GM12874 (cell line): ENCODE data around the gene ICAM1.

Experiments
- TF ChIP-seq, protein P1 (sequence below): IDR thresholded peaks from 2 replicates; pipeline ENCODE4 v1.5.1; 2011; ENCODE audit warnings: low read depth, mild to moderate bottlenecking, control low read depth, low read length, moderate library complexity; ENCODE audit not compliant: insufficient read depth

The ICAM1 gene

DNA sequence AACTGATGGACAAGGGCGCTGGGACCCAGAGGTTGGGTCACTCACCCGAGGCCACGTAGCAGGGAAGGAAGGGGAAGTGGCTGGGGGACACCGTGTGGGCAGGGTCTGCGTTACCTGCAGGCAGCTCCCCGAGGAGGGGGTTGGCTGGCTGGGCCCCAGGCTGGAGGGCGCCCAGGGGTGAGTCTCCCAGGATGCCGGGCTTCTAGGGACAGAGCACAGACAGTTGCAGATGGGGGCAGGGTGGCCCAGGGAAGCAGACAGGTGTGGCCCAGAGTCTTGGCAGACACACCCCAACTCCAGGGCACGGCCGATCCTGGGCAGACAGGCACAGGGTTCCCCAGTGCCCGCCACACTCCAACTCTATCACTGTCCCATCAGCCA is 50.5 kb downstream of the ICAM1 start:
- TF ChIP-seq, protein P1, sequence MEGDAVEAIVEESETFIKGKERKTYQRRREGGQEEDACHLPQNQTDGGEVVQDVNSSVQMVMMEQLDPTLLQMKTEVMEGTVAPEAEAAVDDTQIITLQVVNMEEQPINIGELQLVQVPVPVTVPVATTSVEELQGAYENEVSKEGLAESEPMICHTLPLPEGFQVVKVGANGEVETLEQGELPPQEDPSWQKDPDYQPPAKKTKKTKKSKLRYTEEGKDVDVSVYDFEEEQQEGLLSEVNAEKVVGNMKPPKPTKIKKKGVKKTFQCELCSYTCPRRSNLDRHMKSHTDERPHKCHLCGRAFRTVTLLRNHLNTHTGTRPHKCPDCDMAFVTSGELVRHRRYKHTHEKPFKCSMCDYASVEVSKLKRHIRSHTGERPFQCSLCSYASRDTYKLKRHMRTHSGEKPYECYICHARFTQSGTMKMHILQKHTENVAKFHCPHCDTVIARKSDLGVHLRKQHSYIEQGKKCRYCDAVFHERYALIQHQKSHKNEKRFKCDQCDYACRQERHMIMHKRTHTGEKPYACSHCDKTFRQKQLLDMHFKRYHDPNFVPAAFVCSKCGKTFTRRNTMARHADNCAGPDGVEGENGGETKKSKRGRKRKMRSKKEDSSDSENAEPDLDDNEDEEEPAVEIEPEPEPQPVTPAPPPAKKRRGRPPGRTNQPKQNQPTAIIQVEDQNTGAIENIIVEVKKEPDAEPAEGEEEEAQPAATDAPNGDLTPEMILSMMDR = no peak

DNA sequence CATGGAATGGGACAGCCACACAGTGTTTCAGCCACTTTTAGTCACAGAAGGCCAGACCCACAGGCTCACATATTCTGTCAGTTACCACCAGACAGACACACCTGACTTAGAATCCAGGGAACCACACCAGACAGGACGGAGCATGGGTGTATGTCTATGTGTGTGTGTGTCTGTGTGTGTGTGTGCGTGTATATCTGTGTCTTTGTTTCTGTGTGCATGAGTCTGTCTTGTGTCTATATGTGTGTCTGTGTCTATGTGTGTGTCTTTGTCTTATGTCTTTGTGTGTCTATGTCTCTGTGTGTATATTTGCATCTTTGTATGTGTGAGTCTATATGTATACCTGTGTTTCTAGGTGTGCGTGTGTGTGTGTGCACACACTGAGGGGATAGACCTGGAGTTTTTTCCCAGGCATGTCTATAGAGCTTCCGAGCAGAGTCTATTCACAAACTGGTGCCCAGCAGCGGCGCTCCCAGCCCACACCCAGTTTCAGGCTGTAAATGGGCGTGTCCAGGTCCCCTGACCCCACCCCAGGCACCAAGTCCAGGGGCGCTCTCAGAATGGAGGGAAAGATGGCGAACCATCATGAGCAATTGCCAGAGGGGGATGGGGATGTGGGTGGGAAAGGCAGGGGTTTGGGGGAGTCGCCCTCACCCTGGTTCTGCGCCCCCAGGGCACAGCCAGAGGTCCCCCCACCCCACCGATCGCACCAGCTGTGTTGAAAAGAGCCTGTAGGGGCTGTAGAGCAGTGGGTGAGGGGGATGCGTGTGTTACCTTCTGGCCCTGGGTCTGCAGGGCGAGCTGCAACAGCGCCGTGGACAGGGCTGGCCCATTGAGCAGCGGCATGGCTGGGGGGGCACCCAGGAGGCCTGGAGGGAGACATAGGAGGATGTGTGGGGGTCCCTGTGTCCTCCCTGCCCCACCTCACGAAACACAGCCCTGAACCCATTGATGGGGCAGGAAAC is 51.2 kb downstream of the ICAM1 start:
- TF ChIP-seq, protein P1 = no peak

DNA sequence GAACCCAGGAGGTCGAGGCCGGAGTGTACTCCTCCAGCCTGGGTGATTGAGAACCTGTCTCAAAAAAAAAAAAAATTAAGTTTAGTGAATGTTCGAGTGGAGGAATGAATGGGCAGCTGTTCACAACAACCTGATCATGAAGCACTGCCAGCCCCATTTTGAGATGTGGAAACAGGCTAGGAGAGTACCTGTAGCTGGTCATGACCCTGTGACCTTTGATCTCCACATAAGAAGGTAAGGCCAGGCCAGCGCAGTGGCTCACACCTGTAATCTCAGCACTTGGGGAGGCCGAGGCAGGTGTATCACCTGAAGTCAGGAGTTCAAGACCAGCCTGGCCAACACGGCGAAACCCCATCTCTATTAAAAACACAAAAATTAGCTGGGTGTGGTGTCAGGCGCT is 54.8 kb downstream of the ICAM1 start:
- TF ChIP-seq, protein P1 = no peak

DNA sequence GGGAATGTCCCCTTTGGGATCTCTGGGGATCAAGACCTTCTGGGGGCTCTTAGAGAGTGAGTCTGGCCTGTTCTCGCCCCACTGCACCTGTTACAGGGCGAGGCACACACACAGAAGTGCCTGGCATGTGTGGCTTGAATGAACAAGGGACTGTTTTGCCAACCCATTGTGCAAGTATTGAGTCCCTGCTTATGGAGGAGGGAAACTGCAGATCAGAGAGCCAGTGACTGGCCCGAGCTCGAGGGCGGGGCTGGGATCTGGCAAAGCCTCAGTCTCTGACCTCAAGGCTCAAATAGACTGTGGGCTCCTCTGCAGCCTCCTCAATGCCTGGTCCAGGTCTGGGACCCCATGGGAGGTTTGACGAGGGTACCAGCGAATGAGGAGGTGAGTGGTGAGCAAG is 56.9 kb downstream of the ICAM1 start:
- TF ChIP-seq, protein P1 = no peak

DNA sequence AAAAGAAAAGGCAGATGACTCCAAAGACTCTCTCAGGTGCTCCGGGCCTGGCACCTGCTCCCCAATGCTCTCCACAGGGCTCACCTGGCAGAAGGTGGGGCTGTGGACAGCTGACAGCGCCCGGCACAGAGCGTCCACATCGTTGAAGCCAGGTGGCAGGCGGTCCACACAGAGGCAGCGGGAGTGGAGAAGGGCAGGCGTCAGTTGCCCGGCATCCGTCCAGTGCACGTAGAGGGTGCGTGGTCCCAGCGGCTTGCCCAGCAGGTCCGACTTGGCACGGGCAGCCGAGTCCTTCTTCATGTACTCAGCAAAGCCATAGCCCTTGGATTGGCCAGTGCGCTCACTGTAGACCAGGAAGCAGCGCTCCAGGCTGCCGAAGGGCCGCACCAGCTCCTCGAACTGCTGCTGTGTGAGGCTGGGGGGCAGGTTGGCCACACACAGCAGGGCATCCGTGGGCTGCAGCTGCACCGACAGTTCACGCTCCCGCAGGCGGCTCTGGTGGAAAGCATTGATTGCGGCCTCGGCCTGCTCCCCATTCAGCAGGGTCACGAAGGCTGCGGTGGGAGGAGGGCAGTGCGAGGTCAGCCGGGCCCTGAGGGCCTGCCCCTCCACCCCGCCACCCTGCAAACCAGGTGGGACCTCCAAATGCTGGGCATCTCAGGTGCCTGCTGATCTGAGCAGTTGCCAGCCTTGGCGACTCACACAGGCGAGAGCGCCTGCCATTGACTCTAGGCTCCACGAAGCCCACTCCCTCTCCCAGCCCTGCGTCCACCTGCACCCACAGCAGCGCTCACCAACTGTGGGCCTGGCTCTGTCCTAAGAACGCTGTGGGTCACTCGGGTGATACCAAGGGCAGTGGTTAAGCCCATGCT is 57.9 kb downstream of the ICAM1 start:
- TF ChIP-seq, protein P1 = no peak

DNA sequence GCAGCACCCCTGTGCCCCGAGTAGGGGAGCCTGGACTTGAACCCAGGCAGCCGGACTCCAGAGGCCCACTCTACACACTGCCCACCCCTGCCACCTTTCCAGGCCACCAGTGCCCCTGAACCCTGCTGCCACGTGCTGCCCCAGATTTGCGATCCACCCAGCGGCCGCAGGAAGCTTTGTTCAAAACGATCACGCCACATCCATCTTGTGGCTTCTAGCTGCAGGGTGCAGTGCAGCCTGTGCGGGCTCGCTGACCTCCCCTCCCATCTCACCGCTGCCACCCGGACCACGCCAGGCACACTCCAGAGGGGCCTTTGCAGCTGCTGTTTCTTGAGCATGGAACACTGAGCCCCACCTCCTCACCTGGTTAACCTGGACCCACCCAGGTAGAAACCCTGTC is 58.6 kb downstream of the ICAM1 start:
- TF ChIP-seq, protein P1 = no peak
